ENCODE measurements around the gene TSNAX. TPM values are rescaled to one million over a fixed set of nuclear protein-coding genes. Genes with fewer than 3 reads are reported as not detected.
"Not testable (repeated sequence)": the region's sequence is repeated elsewhere in the genome, so short reads cannot be mapped to it uniquely, and the experiment has no call there.

Gene TSNAX
- polyA plus RNA-seq, 4 donors = 39.1 to 68.4 (median 54.0) TPM

DNA sequence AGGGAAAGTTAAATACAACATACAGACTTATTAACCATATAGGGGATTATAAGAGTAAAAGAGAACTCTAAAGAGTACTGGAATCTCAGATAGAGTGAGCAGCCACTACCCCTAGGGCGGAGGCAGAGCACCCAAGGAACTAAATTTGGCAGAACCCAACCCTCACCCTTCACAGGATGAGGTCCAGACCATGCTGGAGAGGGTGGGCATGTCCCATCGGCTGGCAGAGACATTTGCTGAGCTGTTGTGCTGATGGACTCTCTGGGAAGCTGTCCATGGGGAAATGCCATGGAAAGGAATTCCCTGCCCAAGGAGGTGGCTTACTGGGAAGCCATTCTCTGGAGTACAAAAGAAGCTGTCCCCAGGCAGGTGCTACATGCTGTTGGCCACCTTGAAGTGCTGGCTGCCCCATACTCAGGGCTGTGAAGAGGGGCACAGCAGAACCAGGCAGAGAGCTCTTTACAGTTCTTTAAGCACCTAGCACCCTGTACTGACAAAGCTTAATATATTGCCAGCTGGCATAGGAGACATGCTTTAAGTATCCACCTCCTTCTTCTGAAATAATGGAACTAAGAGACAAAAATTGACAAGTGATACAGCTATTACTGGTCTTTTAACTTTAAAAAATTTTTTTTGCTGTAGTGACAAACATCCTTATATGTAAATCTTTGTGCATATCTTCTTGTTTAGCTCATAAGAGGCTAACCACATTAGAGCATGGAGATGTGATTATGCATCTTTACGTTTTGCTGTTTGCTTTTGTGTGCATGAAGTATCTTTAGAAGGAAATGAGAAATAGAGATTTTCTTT is 29.6 kb downstream of the TSNAX start:
- no peak for DNase-seq (ENCODE audit: low read depth in 4 of 4, low spot score in 3 of 4)

DNA sequence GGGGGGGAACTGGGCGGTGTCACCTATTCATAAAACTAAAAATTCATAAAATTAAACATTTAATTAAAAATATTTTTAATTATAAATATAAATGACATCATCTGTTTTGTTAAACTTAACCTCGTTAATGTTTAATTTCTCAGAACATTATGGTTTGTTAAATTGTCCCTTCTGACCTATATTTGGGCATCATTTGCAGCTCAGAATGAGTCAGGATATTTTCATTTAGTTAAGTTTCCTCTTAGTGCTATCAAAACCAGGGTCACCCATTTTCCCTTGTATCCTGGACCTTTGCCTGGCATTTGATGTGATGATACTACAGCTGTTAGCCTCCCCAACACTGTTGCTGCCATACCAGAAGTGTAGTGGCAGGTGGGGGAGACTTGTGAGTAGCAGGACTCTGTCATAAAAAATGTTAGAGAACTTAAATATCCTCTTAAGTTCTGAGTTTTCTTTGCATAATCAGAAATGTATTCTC is 30.3 kb downstream of the TSNAX start:
- DNase-seq (ENCODE audit: low read depth in 4 of 4, low spot score in 3 of 4) = no peak

DNA sequence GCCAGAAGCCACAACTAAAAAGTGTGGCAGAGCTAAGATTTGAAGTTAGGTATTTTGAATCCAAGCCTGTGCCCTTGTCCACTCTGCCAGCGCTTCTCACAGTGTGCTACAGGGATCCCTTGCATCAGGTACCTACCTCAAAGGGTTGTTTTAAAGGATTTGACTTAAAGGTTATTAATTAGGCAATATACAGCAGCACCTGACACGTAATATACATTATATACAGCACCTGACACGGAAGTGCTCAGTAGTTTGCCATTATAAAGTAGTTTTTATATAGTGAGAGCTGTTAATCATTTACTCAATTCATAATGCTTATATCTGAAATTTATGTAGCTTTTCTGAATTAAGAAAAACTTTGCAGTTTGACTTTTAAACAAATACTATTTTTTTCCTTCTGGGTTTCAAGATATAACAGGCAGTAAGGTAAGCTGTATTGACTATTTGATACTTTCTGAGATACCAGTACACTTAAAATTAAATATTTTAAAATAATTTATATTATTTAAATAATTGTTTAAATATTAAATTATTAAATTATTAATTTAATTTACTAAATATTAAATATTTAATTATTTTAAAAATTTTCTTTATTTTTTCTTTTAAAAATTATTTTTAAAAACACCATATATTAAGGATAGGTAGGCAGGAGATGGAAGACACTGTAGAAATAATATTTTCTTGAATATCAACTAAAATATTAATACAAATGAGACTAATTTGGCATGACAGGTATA is 33.3 kb downstream of the TSNAX start:
- DNase-seq (ENCODE audit: low read depth in 4 of 4, low spot score in 3 of 4) = no peak

DNA sequence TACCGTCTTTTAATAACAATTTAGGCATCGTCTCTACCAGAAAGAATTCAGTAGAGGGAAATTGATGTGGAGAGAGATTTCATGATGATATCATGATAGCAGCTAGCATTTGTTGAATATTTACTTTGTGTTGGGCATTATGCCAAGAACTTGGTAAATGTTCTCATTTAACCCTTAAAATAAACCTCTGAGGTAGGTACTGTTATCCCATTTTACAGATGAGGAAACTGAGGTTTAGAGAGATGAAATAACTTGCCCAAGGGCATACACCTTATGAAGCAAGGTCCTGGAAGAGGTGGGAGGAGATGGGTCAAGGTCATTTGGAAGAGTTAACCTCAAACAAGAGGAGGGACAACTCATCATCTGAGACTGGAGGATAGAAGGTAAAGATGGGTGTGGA is 34.8 kb downstream of the TSNAX start:
- no peak for DNase-seq (ENCODE audit: low read depth in 4 of 4, low spot score in 3 of 4)

DNA sequence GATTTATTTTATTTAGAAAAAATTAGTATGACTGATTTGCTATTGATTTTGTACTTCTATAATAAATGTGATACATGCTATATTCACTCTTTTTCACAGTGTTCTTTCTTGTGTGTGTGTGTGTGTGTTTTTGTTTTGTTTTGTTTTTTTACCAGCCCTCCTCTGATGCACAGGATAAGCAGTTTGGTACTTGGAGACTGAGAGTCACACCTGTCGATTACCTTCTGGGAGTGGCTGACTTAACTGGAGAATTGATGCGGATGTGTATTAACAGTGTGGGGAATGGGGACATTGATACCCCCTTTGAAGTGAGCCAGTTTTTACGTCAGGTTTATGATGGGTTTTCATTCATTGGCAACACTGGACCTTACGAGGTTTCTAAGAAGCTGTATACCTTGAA is 35.9 kb downstream of the TSNAX start:
- no peak for DNase-seq (ENCODE audit: low read depth in 4 of 4, low spot score in 3 of 4)

DNA sequence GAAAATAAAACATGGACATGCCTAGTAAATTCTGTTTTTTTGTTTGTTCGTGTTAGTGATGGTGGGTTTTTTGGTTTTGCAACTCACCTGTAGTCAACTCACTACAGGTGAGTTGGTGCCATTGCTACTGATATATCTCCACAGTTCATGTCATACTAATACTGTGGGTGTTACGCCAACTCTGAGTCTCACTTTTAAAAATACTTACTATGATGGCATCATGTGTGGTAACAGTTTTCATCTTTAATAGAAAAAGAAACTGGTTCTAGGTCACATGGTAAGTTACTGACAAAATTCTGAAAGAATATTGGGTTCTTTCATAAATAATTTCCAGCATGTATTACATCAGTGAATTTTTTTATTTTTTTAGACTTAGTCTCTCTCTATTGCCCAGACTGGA is 38.0 kb downstream of the TSNAX start:
- DNase-seq (ENCODE audit: low read depth in 4 of 4, low spot score in 3 of 4) = no peak

DNA sequence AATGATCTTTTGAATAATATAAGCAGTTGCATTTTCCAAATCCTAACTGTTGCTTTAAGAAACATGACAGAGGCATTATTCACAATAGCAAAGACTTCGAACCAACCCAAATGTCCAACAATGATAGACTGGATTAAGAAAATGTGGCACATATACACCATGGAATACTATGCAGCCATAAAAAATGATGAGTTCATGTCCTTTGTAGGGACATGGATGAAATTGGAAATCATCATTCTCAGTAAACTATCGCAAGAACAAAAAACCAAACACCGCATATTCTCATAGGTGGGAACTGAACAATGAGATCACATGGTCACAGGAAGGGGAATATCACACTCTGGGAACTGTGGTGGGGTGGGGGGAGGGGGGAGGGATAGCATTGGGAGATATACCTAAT is 41.8 kb downstream of the TSNAX start:
- DNase-seq (ENCODE audit: low read depth in 4 of 4, low spot score in 3 of 4) = not testable (repeated sequence)

DNA sequence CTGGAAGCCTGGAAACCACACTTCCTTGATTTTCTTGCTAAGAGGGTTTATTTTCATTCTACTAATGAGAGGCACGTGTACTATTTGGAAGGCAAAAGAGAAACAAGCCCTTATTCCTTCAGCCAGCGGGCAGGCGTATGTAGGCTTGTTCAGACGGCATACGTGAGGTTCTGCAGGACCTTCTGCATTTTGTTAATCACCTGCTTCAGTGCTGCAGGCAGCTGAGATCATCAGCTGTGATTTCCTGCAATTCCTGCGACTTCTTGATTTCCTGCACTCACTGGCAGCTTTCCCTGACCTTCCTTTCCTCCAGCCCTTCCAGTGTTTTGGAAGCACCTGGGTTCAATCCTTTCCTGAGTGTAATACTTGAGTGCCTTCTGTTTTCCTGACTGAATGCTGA is 43.4 kb downstream of the TSNAX start:
- DNase-seq (ENCODE audit: low read depth in 4 of 4, low spot score in 3 of 4) = no peak

DNA sequence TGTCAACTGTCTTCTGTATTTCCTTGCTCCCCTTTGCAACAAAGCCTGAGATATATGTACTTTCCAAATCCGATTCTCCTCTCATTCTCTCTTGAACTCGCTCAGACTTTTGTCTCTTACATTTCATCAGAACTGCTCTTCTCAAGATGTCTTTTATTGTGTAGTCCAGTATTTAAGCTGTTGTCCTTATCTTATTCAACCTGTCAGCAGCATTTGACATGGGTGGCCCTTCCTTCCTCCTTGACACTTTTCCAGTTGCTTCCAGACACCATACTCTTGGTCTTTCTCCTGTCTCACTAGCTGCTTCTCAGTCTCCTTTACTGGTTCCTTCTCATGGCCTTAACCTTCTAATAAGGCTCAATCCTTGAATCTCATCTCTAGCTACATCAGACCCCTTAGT is 47.0 kb downstream of the TSNAX start:
- no peak for DNase-seq (ENCODE audit: low read depth in 4 of 4, low spot score in 3 of 4)

DNA sequence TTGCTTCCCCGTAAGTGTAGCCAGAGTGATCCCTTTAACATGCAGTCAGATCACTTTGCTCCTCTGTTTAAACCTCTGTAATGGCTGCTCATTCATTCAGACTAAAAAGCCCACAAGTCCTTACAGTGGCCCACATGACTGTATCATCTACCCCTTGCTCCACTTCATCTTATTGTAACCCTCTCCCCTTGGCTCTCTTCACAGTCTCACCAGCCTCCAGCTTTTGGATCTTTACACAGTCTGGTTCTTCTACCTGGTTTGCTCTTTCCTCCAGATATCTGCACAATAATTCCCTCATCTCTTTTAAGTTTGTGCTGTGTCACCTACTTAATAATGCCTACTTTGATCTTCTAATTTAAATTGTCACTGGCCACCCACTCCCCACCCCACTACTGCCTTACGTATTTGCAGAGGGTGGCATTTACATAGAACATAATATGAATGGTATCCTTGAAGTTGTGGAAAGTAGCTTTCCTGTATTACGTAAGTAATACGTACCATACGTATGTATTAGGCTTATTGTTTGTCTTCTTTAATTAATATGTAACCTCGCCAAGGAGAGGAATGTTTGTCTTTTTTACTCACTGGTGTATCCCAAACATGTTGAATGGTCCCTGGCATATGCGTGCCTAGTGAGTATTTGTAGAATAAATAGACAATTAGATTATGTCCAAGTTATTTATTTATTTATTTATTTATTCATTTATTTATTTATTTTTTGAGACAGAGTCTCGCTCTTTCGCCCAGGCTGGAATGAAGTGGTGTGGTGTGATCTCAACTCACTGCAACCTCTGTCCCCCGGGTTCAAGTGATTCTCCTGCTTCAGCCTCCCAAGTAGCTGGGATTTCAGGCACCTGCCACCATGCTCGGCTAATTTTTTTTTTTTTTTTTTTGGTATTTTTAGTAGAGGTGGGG is 48.6 kb downstream of the TSNAX start:
- no peak for DNase-seq (ENCODE audit: low read depth in 4 of 4, low spot score in 3 of 4)

DNA sequence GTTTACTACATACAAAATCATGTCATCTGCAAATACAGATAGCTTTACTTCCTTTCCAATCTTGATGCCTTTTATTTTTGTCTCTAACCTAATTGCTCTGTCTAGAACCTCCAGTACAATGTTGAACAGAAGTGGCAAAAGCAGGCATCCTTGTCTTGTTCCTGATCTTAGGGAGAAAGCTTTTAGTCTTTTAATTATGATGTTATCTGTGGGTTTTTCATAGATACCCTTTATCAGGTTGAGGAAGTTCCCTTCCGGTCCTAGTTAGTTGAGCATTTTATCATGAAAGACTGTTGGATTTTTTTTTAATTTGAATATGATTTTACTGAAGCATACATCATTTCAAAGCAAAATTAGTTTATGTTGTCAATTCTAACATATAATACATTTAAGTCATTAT is 52.4 kb downstream of the TSNAX start:
- DNase-seq (ENCODE audit: low read depth in 4 of 4, low spot score in 3 of 4) = no peak

DNA sequence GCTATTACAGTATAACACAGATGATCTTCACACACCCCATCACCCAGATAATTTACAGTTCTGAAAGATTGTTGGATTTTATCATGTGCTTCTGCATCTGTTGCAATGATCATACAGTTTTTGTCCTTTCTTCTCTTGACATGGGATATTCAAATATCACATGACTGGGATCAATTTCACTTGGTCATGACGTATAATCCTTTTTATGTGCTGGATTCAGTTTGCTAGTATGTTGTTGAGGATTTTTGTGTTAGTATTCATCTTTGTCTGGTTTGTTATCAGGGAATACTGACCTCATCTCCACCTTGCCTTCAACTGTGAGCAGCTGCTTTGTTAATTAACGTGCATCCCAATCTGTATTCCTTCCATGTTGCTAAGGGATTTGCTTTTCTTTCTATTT is 53.4 kb downstream of the TSNAX start:
- DNase-seq (ENCODE audit: low read depth in 4 of 4, low spot score in 3 of 4) = no peak

DNA sequence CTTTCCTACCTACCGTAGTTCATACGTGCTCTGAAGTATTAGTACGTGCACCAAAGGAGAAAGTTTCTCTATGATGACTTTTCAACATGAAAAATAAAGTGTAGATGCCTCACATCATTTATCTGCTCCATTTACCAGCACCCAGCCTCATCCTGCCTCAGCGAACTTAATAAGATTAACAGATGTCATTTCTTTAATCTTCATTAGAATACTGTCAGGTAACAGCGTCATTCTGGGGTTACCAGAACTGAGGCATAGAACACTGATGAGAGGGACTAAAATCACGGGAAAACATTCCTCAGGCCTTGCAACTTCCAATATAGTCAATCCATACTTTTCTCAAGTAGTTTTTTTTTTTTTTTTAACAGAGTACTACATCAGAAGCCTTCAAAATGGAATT is 54.9 kb downstream of the TSNAX start:
- DNase-seq (ENCODE audit: low read depth in 4 of 4, low spot score in 3 of 4) = no peak

DNA sequence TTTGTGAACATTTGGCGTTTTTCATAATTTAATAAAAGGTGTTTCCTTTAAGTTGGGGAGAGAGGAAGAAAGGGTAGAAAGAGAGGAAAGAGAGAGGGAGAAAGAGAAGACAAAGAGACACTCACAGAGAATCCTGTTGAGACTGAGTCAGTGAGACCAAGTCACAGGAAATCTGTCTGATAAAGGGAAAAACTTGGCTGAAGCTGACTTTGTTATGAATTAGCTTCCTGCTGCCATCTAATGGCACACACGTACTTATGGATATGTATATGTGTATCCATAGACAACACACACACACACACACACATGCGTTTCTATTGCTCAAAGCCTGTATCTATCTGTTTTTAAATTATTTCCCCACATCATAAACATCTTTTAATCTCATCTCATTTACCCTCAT is 55.6 kb downstream of the TSNAX start:
- DNase-seq (ENCODE audit: low read depth in 4 of 4, low spot score in 3 of 4) = no peak

DNA sequence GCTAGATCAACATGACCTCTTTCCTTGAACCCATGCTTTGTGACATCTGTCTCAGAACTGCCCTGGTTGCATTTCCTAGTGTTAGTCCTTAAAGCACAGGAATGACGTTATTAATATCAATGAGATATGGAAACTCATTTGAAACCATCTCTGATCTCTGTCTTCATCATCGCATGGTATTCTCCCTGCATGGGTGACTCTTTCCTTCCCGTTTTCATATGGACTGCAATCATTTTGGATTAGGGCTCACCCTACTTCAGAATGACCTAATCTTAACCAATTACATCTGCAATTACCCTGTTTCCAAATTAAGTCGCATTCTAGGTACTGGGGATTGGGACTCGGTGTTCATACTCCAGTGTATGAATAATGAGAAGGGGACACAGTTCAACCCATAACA is 56.5 kb downstream of the TSNAX start:
- no peak for DNase-seq (ENCODE audit: low read depth in 4 of 4, low spot score in 3 of 4)

DNA sequence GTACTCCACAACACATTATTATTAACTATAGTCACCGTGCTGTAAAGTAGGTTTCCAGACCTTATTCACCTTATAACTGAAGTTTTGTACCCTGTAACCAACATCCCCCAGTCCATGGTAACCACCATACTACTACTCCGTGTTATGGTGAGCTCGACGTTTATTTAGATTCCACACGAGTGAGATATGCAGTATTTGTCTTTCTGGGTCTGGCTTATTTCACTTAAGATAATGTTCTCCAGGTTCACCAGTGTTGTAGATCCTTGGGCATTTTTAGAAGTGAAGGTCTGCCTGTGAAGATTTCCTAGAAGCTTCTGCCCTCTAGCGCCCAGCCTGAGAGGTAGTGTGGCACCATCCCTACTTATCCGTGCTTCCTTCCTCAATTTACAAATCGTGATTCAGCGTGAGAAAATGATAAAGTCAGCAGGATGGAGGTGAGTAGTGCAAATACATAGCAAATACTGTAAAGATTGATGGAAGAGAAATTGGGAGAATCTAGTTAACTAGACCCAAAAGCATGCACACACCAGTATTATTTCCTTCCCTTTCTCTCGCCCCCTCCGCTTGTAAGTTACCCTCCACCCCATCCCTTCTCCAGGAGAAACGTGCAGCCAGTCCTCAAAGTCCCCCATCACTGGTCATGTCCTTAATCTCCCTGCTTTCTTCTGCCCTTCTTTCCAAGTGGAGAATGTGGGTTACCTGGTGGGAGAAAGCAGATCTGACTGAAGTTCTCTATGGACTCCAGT is 62.2 kb downstream of the TSNAX start:
- no peak for DNase-seq (ENCODE audit: low read depth in 4 of 4, low spot score in 3 of 4)

DNA sequence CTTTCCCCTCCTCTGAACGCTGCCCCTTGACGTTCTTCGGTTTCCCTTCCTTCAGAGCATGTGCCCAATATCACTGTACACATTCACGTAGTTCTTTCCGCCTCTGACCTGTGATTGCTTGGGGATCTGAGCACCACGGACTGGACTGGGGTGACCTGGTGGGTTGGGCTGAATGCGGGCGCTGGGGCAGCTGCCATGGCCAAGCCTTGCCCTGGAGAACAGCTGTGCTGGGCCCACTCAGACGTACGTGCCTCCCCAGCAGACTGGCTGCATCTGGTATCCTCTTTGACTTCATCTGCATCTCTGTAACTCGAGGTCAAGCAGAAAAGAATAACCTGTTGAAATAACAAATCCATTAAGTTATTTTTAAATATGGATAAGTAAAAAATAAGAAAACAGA is 63.0 kb downstream of the TSNAX start:
- no peak for DNase-seq (ENCODE audit: low read depth in 4 of 4, low spot score in 3 of 4)

DNA sequence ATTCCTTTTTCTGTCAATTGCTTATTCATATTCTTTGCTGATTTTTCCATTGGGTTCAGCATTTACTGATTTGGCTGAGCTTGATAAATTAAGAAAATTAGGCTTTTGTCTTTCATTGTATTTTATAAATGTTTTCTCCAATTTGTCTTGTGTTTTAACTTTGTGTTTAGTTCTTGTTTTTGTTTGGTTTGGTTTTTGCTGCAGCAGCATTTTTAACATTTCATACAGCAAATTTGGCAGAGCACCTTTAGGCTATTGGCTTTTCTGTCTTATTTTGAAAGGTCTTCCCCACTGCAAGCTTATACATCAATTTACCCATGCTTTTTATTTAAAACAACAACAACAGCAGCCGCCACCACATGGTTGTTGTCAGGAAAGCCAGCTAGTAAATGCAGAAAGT is 64.3 kb downstream of the TSNAX start:
- no peak for DNase-seq (ENCODE audit: low read depth in 4 of 4, low spot score in 3 of 4)

DNA sequence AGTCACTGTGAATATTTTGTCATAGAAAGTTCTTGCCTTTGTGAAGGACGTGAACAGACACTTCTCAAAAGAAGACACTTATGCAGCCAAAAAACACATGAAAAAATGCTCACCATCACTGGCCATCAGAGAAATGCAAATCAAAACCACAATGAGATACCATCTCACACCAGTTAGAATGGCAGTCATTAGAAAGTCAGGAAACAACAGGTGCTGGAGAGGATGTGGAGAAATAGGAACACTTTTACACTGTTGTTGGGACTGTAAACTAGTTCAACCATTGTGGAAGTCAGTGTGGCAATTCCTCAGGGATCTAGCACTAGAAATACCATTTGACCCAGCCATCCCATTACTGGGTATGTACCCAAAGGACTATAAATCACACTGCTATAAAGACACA is 64.8 kb downstream of the TSNAX start:
- not testable (repeated sequence) for DNase-seq (ENCODE audit: low read depth in 4 of 4, low spot score in 3 of 4)

DNA sequence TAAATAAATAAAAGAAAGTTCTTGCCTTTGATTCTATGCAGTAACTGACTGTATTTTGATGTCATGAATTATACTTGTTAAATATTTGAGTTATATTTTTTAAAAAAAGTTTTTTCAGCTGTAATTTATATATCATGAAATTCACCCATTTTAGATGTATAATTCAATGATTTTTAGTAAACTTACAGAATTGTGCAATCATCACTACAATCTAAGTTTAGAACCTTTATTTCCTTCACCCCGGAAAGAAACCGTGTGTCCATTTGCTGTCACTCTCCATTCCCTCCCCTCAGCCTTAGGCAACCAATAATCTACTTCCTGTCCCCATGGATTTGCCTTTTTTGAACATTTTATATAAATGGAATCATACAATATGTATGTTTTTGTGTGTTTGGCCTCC is 65.7 kb downstream of the TSNAX start:
- DNase-seq (ENCODE audit: low read depth in 4 of 4, low spot score in 3 of 4) = no peak

Data from left renal pelvis (tissue), 4 donors.